Measurements from ENCODE around the gene ATP6V1D.
"Not testable (repeated sequence)": the region's sequence is repeated elsewhere in the genome, so short reads cannot be mapped to it uniquely, and the experiment has no call there.

The ATP6V1D gene

GRCh38 chr14:67357186-67357968 is 2.2 kb downstream of the ATP6V1D start:
- H3K4me3 ChIP-seq, result no peak overlapping the region
- no peak for TF ChIP-seq CTCF (IDR thresholded peaks at IDR 0.05)
- no peak for DNase-seq (ENCODE audit: low spot score)
- H3K27ac ChIP-seq, result no peak overlapping the region

GRCh38 chr14:67352055-67352454 is 7.5 kb downstream of the ATP6V1D start:
- Histone ChIP-seq H3K4me3 (no peak overlapping the region), H3K27ac (no peak overlapping the region)
- no peak for TF ChIP-seq CTCF (IDR thresholded peaks at IDR 0.05)
- no peak for DNase-seq (ENCODE audit: low spot score)

- no peak for TF ChIP-seq CTCF (IDR thresholded peaks at IDR 0.05)
- Histone ChIP-seq H3K27ac (no peak overlapping the region), H3K4me3 (no peak overlapping the region)
Observed at GRCh38 chr14:67345583-67345982, 14.0 kb downstream of the ATP6V1D start.

GRCh38 chr14:67343601-67344230 is 15.9 kb downstream of the ATP6V1D start:
- Histone ChIP-seq H3K27ac (no peak overlapping the region), H3K4me3 (no peak overlapping the region)
- DNase-seq (ENCODE audit: low spot score), result no peak
- TF ChIP-seq CTCF (IDR thresholded peaks at IDR 0.05), result no peak

More at GRCh38 chr14:67345583-67345982, 14.0 kb downstream of the ATP6V1D start:
- DNase-seq (ENCODE audit: low spot score), result no peak

GRCh38 chr14:67341231-67341630 is 18.4 kb downstream of the ATP6V1D start:
- DNase-seq (ENCODE audit: low spot score); H3K4me3 ChIP-seq; H3K27ac ChIP-seq: not testable (repeated sequence)

GRCh38 chr14:67335781-67336180 is 23.8 kb downstream of the ATP6V1D start:
- TF ChIP-seq CTCF (IDR thresholded peaks at IDR 0.05), result no peak
- no peak for DNase-seq (ENCODE audit: low spot score)
- no peak overlapping the region for H3K27ac ChIP-seq
- H3K4me3 ChIP-seq, result no peak overlapping the region

- TF ChIP-seq CTCF (IDR thresholded peaks at IDR 0.05), result no peak
- H3K4me3 ChIP-seq, result no peak overlapping the region
- DNase-seq (ENCODE audit: low spot score), result no peak
- H3K27ac ChIP-seq, result no peak overlapping the region
Observed at GRCh38 chr14:67332468-67332867, 27.1 kb downstream of the ATP6V1D start.

All from coronary artery (tissue), 2 donors.